Neuronal stem cell (in vitro differentiated cells): ENCODE measurements around the gene TSPO. TPM values are rescaled to one million over a fixed set of nuclear protein-coding genes. Genes with fewer than 3 reads are reported as not detected.
"Not testable (repeated sequence)": the region's sequence is repeated elsewhere in the genome, so short reads cannot be mapped to it uniquely, and the experiment has no call there.

ENCODE experiments used
- DNase-seq: peaks from one replicate; pipeline ENCODE4 v3.0.0-alpha.2; 2013; ENCODE audit warnings: low spot score
- H2AFZ ChIP-seq: one replicate; pipeline ENCODE4 v1.6.1; 2013; ENCODE audit warnings: mild to moderate bottlenecking, low read length, inconsistent platforms
- H2AK5ac ChIP-seq: 2 replicates; pipeline ENCODE4 v1.6.1; 2013; ENCODE audit warnings: low read depth, mild to moderate bottlenecking, inconsistent platforms, low read length, moderate library complexity, mixed read lengths
- H2BK120ac ChIP-seq: 2 replicates; pipeline ENCODE4 v1.6.1; 2013; ENCODE audit warnings: low read depth, mild to moderate bottlenecking, inconsistent platforms, low read length, moderate library complexity, mixed read lengths
- H2BK12ac ChIP-seq: one replicate; pipeline ENCODE4 v1.6.1; 2013; ENCODE audit warnings: low read length, inconsistent platforms
- H2BK15ac ChIP-seq: 2 replicates; pipeline ENCODE4 v1.6.1; 2013; ENCODE audit warnings: mild to moderate bottlenecking, low read length, inconsistent platforms, mixed read lengths
- H2BK5ac ChIP-seq: one replicate; pipeline ENCODE4 v1.6.1; 2013; ENCODE audit warnings: inconsistent platforms, mild to moderate bottlenecking, low read length, moderate library complexity
- H3K14ac ChIP-seq: one replicate; pipeline ENCODE4 v1.6.1; 2013; ENCODE audit warnings: low read length, inconsistent platforms
- H3K18ac ChIP-seq: 2 replicates; pipeline ENCODE4 v1.6.1; 2013; ENCODE audit warnings: low read length, inconsistent platforms
- H3K23ac ChIP-seq: 2 replicates; pipeline ENCODE4 v1.6.1; 2013; ENCODE audit warnings: low read depth, mild to moderate bottlenecking, mixed read lengths, low read length, inconsistent platforms; ENCODE audit not compliant: poor library complexity
- H3K27ac ChIP-seq: replicated peaks from 3 replicates; pipeline ENCODE4 v1.5.1; 2013; ENCODE audit warnings: low read length, inconsistent platforms
- H3K27me3 ChIP-seq, 3 experiments: 2 replicates each; pipeline ENCODE4 v1.6.1; 2013; ENCODE audit warnings: low read length in 3 of 3, mild to moderate bottlenecking in 2 of 3, inconsistent platforms in 1 of 3, low read depth in 1 of 3, mixed read lengths in 1 of 3, moderate library complexity in 1 of 3; ENCODE audit not compliant: control insufficient read depth in 3 of 3, insufficient read depth in 3 of 3
- H3K36me3 ChIP-seq, 2 donors: replicated peaks in 1 of 2; 2 replicates each; pipeline ENCODE4 v1.6.1; 2013; ENCODE audit warnings: low read length in 2 of 2; ENCODE audit not compliant: control insufficient read depth in 2 of 2, insufficient read depth in 2 of 2
- H3K4ac ChIP-seq: 2 replicates; pipeline ENCODE4 v1.6.1; 2013; ENCODE audit warnings: inconsistent platforms, mild to moderate bottlenecking, low read length, moderate library complexity
- H3K4me1 ChIP-seq, 2 donors: 1 replicate in 1 of 2; 2 replicates in 1 of 2; pipeline ENCODE4 v1.6.1; 2013; ENCODE audit warnings: low read length in 2 of 2, low read depth in 1 of 2; ENCODE audit not compliant: control insufficient read depth in 2 of 2, insufficient read depth in 1 of 2
- H3K4me2 ChIP-seq: one replicate; pipeline ENCODE4 v1.6.1; 2013; ENCODE audit warnings: mild to moderate bottlenecking, low read length, inconsistent platforms; ENCODE audit not compliant: insufficient read depth, poor library complexity, severe bottlenecking
- H3K4me3 ChIP-seq, 2 donors: 2 replicates each; pipeline ENCODE4 v1.5.1; 2013; ENCODE audit warnings: low read length in 2 of 2, mild to moderate bottlenecking in 2 of 2, inconsistent platforms in 1 of 2, moderate library complexity in 1 of 2
- H3K79me1 ChIP-seq: one replicate; pipeline ENCODE4 v1.6.1; 2013; ENCODE audit warnings: low read depth, mild to moderate bottlenecking, inconsistent platforms, low read length, moderate library complexity
- H3K9ac ChIP-seq: one replicate; pipeline ENCODE4 v1.6.1; 2013; ENCODE audit warnings: mild to moderate bottlenecking, low read depth, low read length, inconsistent platforms; ENCODE audit not compliant: poor library complexity
- H3K9me3 ChIP-seq, 2 donors: replicated peaks in 1 of 2; 2 replicates each; pipeline versions ENCODE3 to v1.6.1; 2013; ENCODE audit warnings: low read length in 2 of 2, mild to moderate bottlenecking in 2 of 2, inconsistent platforms in 1 of 2, low read depth in 1 of 2, mixed read lengths in 1 of 2, moderate library complexity in 1 of 2; ENCODE audit not compliant: control insufficient read depth in 2 of 2, insufficient read depth in 1 of 2
- H4K8ac ChIP-seq: one replicate; pipeline ENCODE4 v1.6.1; 2013; ENCODE audit warnings: low read depth, mild to moderate bottlenecking, inconsistent platforms, low read length, moderate library complexity
- H4K91ac ChIP-seq: one replicate; pipeline ENCODE4 v1.6.1; 2013; ENCODE audit warnings: low read length, low read depth, mild to moderate bottlenecking, inconsistent platforms; ENCODE audit not compliant: poor library complexity
- WGBS, 2 donors: extraction: QIAGEN DNeasy Blood & Tissue Kit; methylation state at CpG; one replicate each; pipeline ENCODE4 v1.1.7; 2013; ENCODE audit warnings: missing lambda C conversion rate in 2 of 2, mixed read lengths in 1 of 2; ENCODE audit not compliant: insufficient read length in 2 of 2, insufficient replicate concordance in 1 of 2; ENCODE audit errors: extremely low coverage in 2 of 2; 5-methylcytosine and 5-hydroxymethylcytosine counted together
- polyA plus RNA-seq, 2 experiments: library from polyadenylated mRNA; stranded (reverse); fragments of 200-250 nt; gene quantifications; one replicate each; pipeline ENCODE4 v1.2.3, GENCODE V29; 2013

Gene TSPO
- 13.7 TPM for polyA plus RNA-seq (2013, experiment 1 of 2)
- 13.8 TPM for polyA plus RNA-seq (2013, experiment 2 of 2)

GRCh38 chr22:43151251-43152002, at the start of gene TSPO:
TSS of gene TSPO (plus strand) at chr22:43151559. CDS start at chr22:43159239, 7,680 bp downstream.
- Histone ChIP-seq H4K91ac (peak within 1 kb of the TSS; percentile 38), H3K4me1 (peaks cover 8 to 13% of the 10 kb centered on the region in 2 donors), H3K36me3 (no peaks in the 10 kb centered on the region), H2BK120ac (no peak within 1 kb of the TSS), H2BK12ac (peak within 1 kb of the TSS; percentile 63), H3K9ac (peak within 1 kb of the TSS; percentile 70), H2AFZ (peak within 1 kb of the TSS; percentile 55), H3K4me3 (peak within 1 kb of the TSS; percentile 29 to 84), H3K23ac (peak within 1 kb of the TSS; percentile 95), H3K4me2 (peak within 1 kb of the TSS; percentile 86), H3K27me3 (peaks cover 4 to 23% (median 22%) of the 10 kb centered on the region in 3 experiments), H3K79me1 (peaks cover 3% of the 10 kb centered on the region), H3K9me3 (peaks cover 0 to 7% of the 10 kb centered on the region in 2 donors), H3K27ac (no peak within 1 kb of the TSS), H2BK15ac (peak within 1 kb of the TSS; percentile 99), H3K14ac (no peak within 1 kb of the TSS), H2AK5ac (peak within 1 kb of the TSS; percentile 98), H2BK5ac (peak within 1 kb of the TSS; percentile 90), H3K4ac (peak within 1 kb of the TSS; percentile 6), H4K8ac (no peak within 1 kb of the TSS), H3K18ac (peak within 1 kb of the TSS; percentile 96)
- DNase-seq = peak; percentile 14
- WGBS, 2 donors = no CpG with 5 or more reads among the region's 75 CpGs

GRCh38 chr22:43104056-43104625, 47.2 kb upstream of the TSPO start:
- Histone ChIP-seq H2AFZ (peak overlapping the region; percentile 83), H3K4me1 (peaks cover 15 to 16% of the 10 kb centered on the region in 2 donors), H3K4me3 (peak overlapping the region in 1 of 2 donors; percentile 36)
- H3K4ac ChIP-seq, H3K4me2 ChIP-seq, H3K18ac ChIP-seq, H2BK12ac ChIP-seq, H2AK5ac ChIP-seq, DNase-seq, H2BK120ac ChIP-seq, H3K9ac ChIP-seq, H4K91ac ChIP-seq, H2BK15ac ChIP-seq, H3K27me3 ChIP-seq, H3K79me1 ChIP-seq, H2BK5ac ChIP-seq, H4K8ac ChIP-seq, H3K27ac ChIP-seq, H3K14ac ChIP-seq, H3K9me3 ChIP-seq, H3K23ac ChIP-seq, H3K36me3 ChIP-seq: not testable (repeated sequence)
- no CpG with 5 or more reads among the region's 15 CpGs for WGBS, 2 donors

GRCh38 chr22:43104950-43105349, 46.4 kb upstream of the TSPO start:
- H4K91ac ChIP-seq, DNase-seq, H3K14ac ChIP-seq, H3K4me2 ChIP-seq, H2AK5ac ChIP-seq, H2BK5ac ChIP-seq, H3K23ac ChIP-seq, H3K79me1 ChIP-seq, H2BK15ac ChIP-seq, H3K9me3 ChIP-seq, H2BK120ac ChIP-seq, H2AFZ ChIP-seq, H4K8ac ChIP-seq, H3K9ac ChIP-seq, H2BK12ac ChIP-seq, H3K36me3 ChIP-seq, H3K4ac ChIP-seq, H3K4me3 ChIP-seq, H3K18ac ChIP-seq, H3K27ac ChIP-seq: not testable (repeated sequence)
- no CpG with 5 or more reads among the region's 3 CpGs for WGBS, 2 donors
- Histone ChIP-seq H3K4me1 (peaks cover 17% of the 10 kb centered on the region in 2 donors), H3K27me3 (peaks cover 0 to 15% (median 11%) of the 10 kb centered on the region in 3 experiments)

GRCh38 chr22:43106302-43106701, 45.1 kb upstream of the TSPO start:
- Histone ChIP-seq H4K8ac (no peak overlapping the region), H3K18ac (peak overlapping the region; percentile 52), H3K4me2 (no peak overlapping the region), H2AK5ac (no peak overlapping the region), H2BK15ac (no peak overlapping the region), H3K4me1 (peaks cover 18 to 23% of the 10 kb centered on the region in 2 donors), H2BK5ac (peak overlapping the region; percentile 53), H2BK12ac (no peak overlapping the region), H3K27me3 (peaks cover 9 to 28% (median 23%) of the 10 kb centered on the region in 3 experiments), H2BK120ac (no peak overlapping the region), H3K4me3 (no peak overlapping the region), H3K27ac (no peak overlapping the region), H4K91ac (no peak overlapping the region), H3K9ac (no peak overlapping the region), H3K14ac (no peak overlapping the region), H3K23ac (no peak overlapping the region), H2AFZ (no peak overlapping the region), H3K9me3 (no peaks in the 10 kb centered on the region), H3K36me3 (no peaks in the 10 kb centered on the region), H3K79me1 (no peaks in the 10 kb centered on the region), H3K4ac (no peak overlapping the region)
- DNase-seq = no peak
- no CpG with 5 or more reads among the region's 8 CpGs for WGBS, 2 donors
